ENCODE measurements around the gene TAF9.
"Not testable (repeated sequence)": the region's sequence is repeated elsewhere in the genome, so short reads cannot be mapped to it uniquely, and the experiment has no call there.

Gene TAF9

GRCh38 chr5:69369340-69370121, at the start of gene TAF9, which contains the start of the genes AK6 and RAD17:
TAF9 (minus strand) TSS chr5:69369520; CDS start chr5:69365737, 3,783 bp downstream.
AK6 (minus strand) TSS chr5:69369520; CDS start chr5:69369490, 30 bp downstream.
RAD17 (plus strand) TSS chr5:69369818; CDS start chr5:69372209, 2,391 bp downstream.
- peak; percentile 91 for DNase-seq

GRCh38 chr5:69418554-69418953, 49.2 kb upstream of the TAF9 start:
- no peak for DNase-seq

GRCh38 chr5:69416699-69417098, 47.4 kb upstream of the TAF9 start:
- no peak for DNase-seq

- DNase-seq: no peak
These were observed 46.9 kb upstream of the TAF9 start for GRCh38 chr5:69416180-69416579.

- DNase-seq: no peak
These were observed 46.3 kb upstream of the TAF9 start for GRCh38 chr5:69415584-69415958.

GRCh38 chr5:69414885-69415583, 45.7 kb upstream of the TAF9 start, which contains the start of gene MARVELD2:
MARVELD2 (plus strand) TSS chr5:69415116; CDS start chr5:69419386, 4,270 bp downstream.
- DNase-seq: peak; percentile 26

GRCh38 chr5:69404659-69405330, 35.5 kb upstream of the TAF9 start:
- no peak for DNase-seq

GRCh38 chr5:69378376-69378775, 9.1 kb upstream of the TAF9 start:
- no peak for DNase-seq

- no peak for DNase-seq
These were observed 5.7 kb upstream of the TAF9 start for GRCh38 chr5:69374911-69375446.

GRCh38 chr5:69372394-69372793, 3.1 kb upstream of the TAF9 start:
- no peak for DNase-seq

- not testable (repeated sequence) for DNase-seq
These were observed 1.0 kb upstream of the TAF9 start for GRCh38 chr5:69370335-69370734.

- no peak for DNase-seq
These were observed 621 bp downstream of the TAF9 start for GRCh38 chr5:69368458-69369339.

- no peak for DNase-seq
These were observed 1.5 kb downstream of the TAF9 start for GRCh38 chr5:69367697-69368279.

- peak; percentile 12 for DNase-seq
These were observed 4.5 kb downstream of the TAF9 start for GRCh38 chr5:69364850-69365249.

- no peak for DNase-seq
These were observed 4.9 kb downstream of the TAF9 start for GRCh38 chr5:69364414-69364813.

GRCh38 chr5:69360442-69360841, 8.9 kb downstream of the TAF9 start:
- no peak for DNase-seq

- DNase-seq: no peak
These were observed 9.6 kb downstream of the TAF9 start for GRCh38 chr5:69359699-69360098.

GRCh38 chr5:69350664-69351063, 18.7 kb downstream of the TAF9 start:
- no peak for DNase-seq

- DNase-seq: no peak
These were observed 26.2 kb downstream of the TAF9 start for GRCh38 chr5:69343083-69343482.

- DNase-seq: peak; percentile 23
These were observed 27.7 kb downstream of the TAF9 start for GRCh38 chr5:69341520-69342161.

- DNase-seq: no peak
These were observed 33.9 kb downstream of the TAF9 start for GRCh38 chr5:69335341-69335935.
